OCI-LY7 (cell line): ENCODE data around the gene SAMD10. TPM values are rescaled to one million over a fixed set of nuclear protein-coding genes. Genes with fewer than 3 reads are reported as not detected.
A peak's percentile ranks its signal among the peaks of the same experiment; 100 is the strongest.

Experiments used
- BruUV-seq: library from RNA; stranded (reverse); fragments of 400-500 nt; replicated peaks from 2 replicates; lab custom pipeline; 2021; lab: Mats Ljungman, UMichigan
- CTCF ChIA-PET: fragments of 300-600 bp; sonication (Branson Sonifier 250); formaldehyde crosslinking; loops from one replicate; lab custom pipeline; 2022; ENCODE audit warnings: antibody characterized with exemption; ENCODE audit not compliant: unreplicated experiment; lab: Charles Lee
- POLR2A ChIA-PET: fragments of 300-600 bp; sonication (Branson Sonifier 250); formaldehyde crosslinking; loops from one replicate; lab custom pipeline; 2022; ENCODE audit warnings: antibody characterized with exemption; lab: Charles Lee
- DNase-seq: peaks from one replicate; pipeline ENCODE4 v3.0.0-alpha.2; 2015; ENCODE audit warnings: low spot score
- H2AFZ ChIP-seq: fragments of 200-600 bp; sonication (generic), shearing (Covaris generic); 2 replicates; pipeline ENCODE4 v1.6.1; 2014; ENCODE audit warnings: mild to moderate bottlenecking, antibody characterized with exemption, low read length, moderate library complexity
- H3K27ac ChIP-seq: fragments of 200-600 bp; sonication (generic); 2 replicates; pipeline ENCODE4 v1.5.1; 2014; ENCODE audit warnings: mixed run types, low read depth, mild to moderate bottlenecking, moderate library complexity, low read length, inconsistent platforms; ENCODE audit not compliant: poor library complexity, severe bottlenecking
- H3K36me3 ChIP-seq: fragments of 200-600 bp; sonication (generic); 2 replicates; pipeline ENCODE4 v1.6.1; 2014; ENCODE audit warnings: mild to moderate bottlenecking, antibody characterized with exemption, low read length, moderate library complexity, mixed read lengths; ENCODE audit not compliant: insufficient read depth
- H3K4me1 ChIP-seq: fragments of 200-600 bp; sonication (generic); 2 replicates; pipeline ENCODE4 v1.5.1; 2014; ENCODE audit warnings: mild to moderate bottlenecking, low read length; ENCODE audit not compliant: insufficient read depth, poor library complexity, severe bottlenecking
- H3K4me2 ChIP-seq: fragments of 200-600 bp; sonication (generic); 2 replicates; pipeline ENCODE4 v1.6.1; 2014; ENCODE audit warnings: mild to moderate bottlenecking, low read length
- H3K4me3 ChIP-seq: fragments of 200-600 bp; sonication (generic); 2 replicates; pipeline ENCODE4 v1.5.1; 2014; ENCODE audit warnings: mild to moderate bottlenecking, low read depth, low read length; ENCODE audit not compliant: poor library complexity, severe bottlenecking
- H3K79me2 ChIP-seq: fragments of 200-600 bp; sonication (generic); 2 replicates; pipeline ENCODE4 v1.6.1; 2016; ENCODE audit warnings: low read depth, mild to moderate bottlenecking, low read length, moderate library complexity, mixed read lengths; ENCODE audit not compliant: insufficient read depth
- H3K9me2 ChIP-seq: fragments of 200-600 bp; sonication (generic); 2 replicates; pipeline ENCODE4 v1.6.1; 2016; ENCODE audit warnings: mild to moderate bottlenecking, low read length, mixed read lengths; ENCODE audit not compliant: insufficient read depth
- H3K9me3 ChIP-seq: fragments of 200-600 bp; sonication (generic); 2 replicates; pipeline ENCODE4 v1.6.1; 2014; ENCODE audit warnings: mild to moderate bottlenecking, mixed run types, low read length, mixed read lengths
- H4K20me1 ChIP-seq: fragments of 200-600 bp; sonication (generic); 2 replicates; pipeline ENCODE4 v1.6.1; 2014; ENCODE audit warnings: mild to moderate bottlenecking, antibody characterized with exemption, low read length, moderate library complexity, mixed read lengths; ENCODE audit not compliant: insufficient read depth
- CTCF ChIP-seq: fragments of 200-600 bp; sonication (generic); conservative IDR thresholded peaks from 2 replicates; pipeline ENCODE4 v1.5.1; 2014; ENCODE audit warnings: mild to moderate bottlenecking, antibody characterized with exemption, low read length, moderate library complexity, mixed read lengths
- EZH2phosphoT487 ChIP-seq: fragments of 200-600 bp; sonication (generic); IDR thresholded peaks from 2 replicates; pipeline ENCODE4 v1.6.1; 2018; ENCODE audit warnings: low read depth, borderline replicate concordance, mild to moderate bottlenecking, mixed run types, antibody characterized with exemption, low read length, moderate library complexity, mixed read lengths
- intact Hi-C: fragments of 100-400 bp; cut with micrococcal nuclease; formaldehyde crosslinking; loops from one replicate; pipeline ENCODE4 v1.10.0; 2022; ENCODE audit not compliant: unreplicated experiment
- total RNA-seq, 2 experiments: library from RNA; depleted of rRNA in 1 of 2; stranded (reverse); fragments of >200 nt in 1 of 2; shearing (Covaris generic) in 1 of 2; gene quantifications; 2 replicates each; pipeline ENCODE4 v1.2.3, GENCODE V29; 2014 to 2022

SAMD10 gene
- total RNA-seq, 2 experiments from 2014 or later: 11.9 to 12.0 TPM

GRCh38 chr20:63941282-63942081 lies 38.0 kb downstream of the SAMD10 start:
- H4K20me1 ChIP-seq: no peaks in the 10 kb centered on the region
- H3K9me3 ChIP-seq: no peaks in the 10 kb centered on the region
- no peak overlapping the region for H2AFZ ChIP-seq
- peaks cover 14% of the 10 kb centered on the region for H3K4me1 ChIP-seq
- ChIA-PET CTCF (interaction anchor here (1.1 kb wide), 1 partner anchor 1094 kb away, joined by 3 read pairs; no protein-coding TSS in a partner anchor), POLR2A (no interaction called here)
- no TSS peak for BruUV-seq
- intact Hi-C loops: no loop called here
- no peaks in the 10 kb centered on the region for H3K9me2 ChIP-seq
- peaks cover 65% of the 10 kb centered on the region for H3K36me3 ChIP-seq
- DNase-seq: peak; percentile 87
- TF ChIP-seq CTCF: no peak
- no peaks in the 10 kb centered on the region for H3K79me2 ChIP-seq
- peak overlapping the region; percentile 32 for H3K4me3 ChIP-seq
- no peak overlapping the region for H3K27ac ChIP-seq
- H3K4me2 ChIP-seq: peak overlapping the region; percentile 48; the same call in 1 of the 2 replicates

- Histone ChIP-seq H3K9me2 (no peaks in the 10 kb centered on the region), H3K4me2 (0 out of 2 replicates have a peak overlapping the region, but pooled peaks have one; percentile 48), H4K20me1 (no peaks in the 10 kb centered on the region), H2AFZ (no peak overlapping the region), H3K27ac (no peak overlapping the region), H3K4me1 (peaks cover 14% of the 10 kb centered on the region), H3K9me3 (no peaks in the 10 kb centered on the region), H3K36me3 (peaks cover 65% of the 10 kb centered on the region), H3K79me2 (no peaks in the 10 kb centered on the region), H3K4me3 (no peak overlapping the region)
- BruUV-seq: no TSS peak
- DNase-seq: no peak
- intact Hi-C loops: no loop called here
- TF ChIP-seq EZH2phosphoT487 (no peak), CTCF (no peak)
- POLR2A ChIA-PET: no interaction called here
- CTCF ChIA-PET: interaction anchor here (1.1 kb wide), 1 partner anchor 1093 kb away, joined by 3 read pairs; no protein-coding TSS in a partner anchor
These were observed 38.8 kb downstream of the SAMD10 start for GRCh38 chr20:63940472-63941266.
